HUES6 (cell line): ENCODE results near the gene ZNF280B.

ENCODE experiments used
- H3K27ac ChIP-seq: 2 replicates; pipeline ENCODE4 v1.7.0; 2013; ENCODE audit warnings: low read depth, mild to moderate bottlenecking, low read length, inconsistent platforms
- H3K27me3 ChIP-seq: 2 replicates; pipeline ENCODE4 v1.6.1; 2013; ENCODE audit warnings: low read length; ENCODE audit not compliant: control insufficient read depth, insufficient read depth
- H3K36me3 ChIP-seq: 2 replicates; pipeline ENCODE4 v1.6.1; 2013; ENCODE audit warnings: low read length; ENCODE audit not compliant: control insufficient read depth, insufficient read depth
- H3K4me1 ChIP-seq: 2 replicates; pipeline ENCODE4 v1.6.1; 2013; ENCODE audit warnings: low read length; ENCODE audit not compliant: control insufficient read depth, insufficient read depth
- H3K4me3 ChIP-seq: 2 replicates; pipeline ENCODE4 v1.5.1; 2013; ENCODE audit warnings: low read depth, low read length
- H3K9ac ChIP-seq: one replicate; pipeline ENCODE4 v1.6.1; 2013; ENCODE audit warnings: mild to moderate bottlenecking, low read length
- H3K9me3 ChIP-seq: 2 replicates; pipeline ENCODE4 v1.6.1; 2013; ENCODE audit warnings: low read depth, low read length; ENCODE audit not compliant: control insufficient read depth, insufficient read depth

Gene ZNF280B

DNA sequence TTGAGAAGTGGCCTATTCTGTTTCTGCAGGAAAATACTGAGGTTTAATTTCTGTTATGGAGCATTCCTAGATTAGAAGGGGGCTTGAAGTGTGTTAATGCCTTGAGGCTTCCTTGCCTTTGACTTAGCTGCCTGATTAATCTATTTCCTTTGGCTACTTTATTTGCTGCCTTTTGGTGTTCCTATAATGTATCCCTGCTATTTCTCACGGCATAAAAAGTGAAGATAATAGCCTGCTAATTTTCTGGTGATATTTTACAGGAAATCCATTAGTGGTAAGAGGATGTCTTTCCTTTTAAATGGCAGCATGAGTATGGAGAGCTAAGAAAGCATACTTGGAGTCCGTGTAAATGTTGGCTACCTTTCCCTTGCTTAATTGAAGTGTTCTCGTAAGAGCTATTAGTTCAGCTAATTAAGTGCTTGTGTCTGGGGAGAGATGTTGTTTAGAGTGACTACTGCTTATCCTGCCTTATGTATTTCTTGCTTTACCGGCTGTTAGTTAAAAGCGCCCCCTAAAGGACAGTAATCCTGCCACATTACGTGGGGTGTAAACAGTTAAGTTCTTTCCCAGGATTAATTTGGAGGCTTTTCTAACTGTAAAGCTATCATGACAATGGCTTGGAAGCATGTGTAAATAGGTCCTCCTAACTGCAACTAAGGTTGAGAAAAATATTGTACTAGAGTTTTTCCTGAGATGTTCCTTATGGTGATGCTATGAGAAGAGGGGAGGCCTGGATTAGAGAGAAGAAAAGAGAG is 45.6 kb downstream of the ZNF280B start:
- H3K9me3 ChIP-seq = peaks cover 28% of the 10 kb centered on the region
- H3K9ac ChIP-seq = no peak overlapping the region
- H3K27ac ChIP-seq = no peak overlapping the region
- peaks cover 70% of the 10 kb centered on the region for H3K27me3 ChIP-seq
- H3K4me3 ChIP-seq = no peak overlapping the region
- no peaks in the 10 kb centered on the region for H3K4me1 ChIP-seq
- no peaks in the 10 kb centered on the region for H3K36me3 ChIP-seq

DNA sequence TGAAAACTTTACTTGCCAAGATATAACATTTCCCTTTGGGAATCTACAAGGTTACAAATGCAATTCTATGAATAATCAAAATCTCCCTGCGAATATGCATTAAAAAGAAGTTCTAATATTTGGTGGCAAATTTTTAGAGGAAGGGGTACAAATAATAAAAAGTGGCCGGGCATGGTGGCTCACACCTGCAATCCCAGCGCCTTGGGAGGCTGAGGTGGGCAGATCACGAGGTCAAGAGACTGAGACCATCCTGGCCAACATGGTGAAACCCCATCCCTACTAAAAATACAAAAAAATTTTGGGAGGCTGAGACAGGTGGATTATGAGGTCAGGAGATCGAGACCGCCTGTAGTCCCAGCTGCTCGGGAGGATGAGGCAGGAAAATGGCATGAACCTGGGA is 47.0 kb downstream of the ZNF280B start:
- H3K27me3 ChIP-seq = peaks cover 82% of the 10 kb centered on the region

DNA sequence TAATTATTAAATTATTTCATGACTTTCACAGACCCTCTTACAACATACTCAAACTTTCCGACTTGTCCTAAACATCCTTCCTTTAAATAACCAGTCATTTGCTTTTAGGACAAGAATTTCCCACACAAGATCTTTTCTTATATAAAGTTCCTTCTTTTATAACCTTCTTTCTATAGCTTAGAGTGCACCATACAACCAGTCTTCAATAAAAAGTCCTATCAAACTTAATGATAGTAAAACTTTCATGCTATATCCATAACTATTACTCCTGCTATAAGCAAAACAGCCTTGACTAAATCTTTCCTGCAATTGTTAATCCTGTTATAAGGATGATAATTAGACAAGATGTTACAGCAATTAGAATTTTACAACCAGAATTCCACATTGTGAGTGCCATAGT is 47.4 kb downstream of the ZNF280B start:
- Histone ChIP-seq H3K4me3 (no peak overlapping the region), H3K9me3 (peaks cover 36% of the 10 kb centered on the region), H3K36me3 (no peaks in the 10 kb centered on the region), H3K27me3 (peaks cover 82% of the 10 kb centered on the region), H3K27ac (no peak overlapping the region), H3K9ac (no peak overlapping the region), H3K4me1 (no peaks in the 10 kb centered on the region)

More for the DNA sequence above, 47.0 kb downstream of the ZNF280B start:
- Histone ChIP-seq H3K9ac (no peak overlapping the region), H3K4me1 (no peaks in the 10 kb centered on the region), H3K27ac (no peak overlapping the region), H3K36me3 (no peaks in the 10 kb centered on the region), H3K4me3 (no peak overlapping the region), H3K9me3 (peaks cover 36% of the 10 kb centered on the region)

DNA sequence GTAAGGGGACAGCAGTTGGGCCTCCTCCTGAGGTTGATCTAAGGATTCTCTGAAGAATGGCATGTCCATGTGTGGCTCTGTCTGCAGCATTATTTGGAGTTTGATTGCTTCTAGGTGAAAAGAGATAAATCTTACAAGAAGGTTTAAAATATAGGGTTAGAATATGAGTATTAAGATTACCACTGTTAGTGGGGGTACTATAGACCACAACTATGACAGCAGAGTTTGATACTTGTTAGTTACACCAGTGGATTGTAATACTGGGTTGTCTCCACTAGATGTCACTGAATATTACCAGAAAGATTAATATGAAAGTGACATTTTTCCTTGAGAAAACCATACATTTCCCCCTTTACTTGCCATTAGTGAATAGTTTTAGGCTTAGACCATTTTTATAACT is 47.9 kb downstream of the ZNF280B start:
- Histone ChIP-seq H3K4me1 (no peaks in the 10 kb centered on the region), H3K9me3 (peaks cover 36% of the 10 kb centered on the region), H3K27ac (no peak overlapping the region), H3K27me3 (peaks cover 82% of the 10 kb centered on the region), H3K4me3 (no peak overlapping the region), H3K36me3 (no peaks in the 10 kb centered on the region), H3K9ac (no peak overlapping the region)

DNA sequence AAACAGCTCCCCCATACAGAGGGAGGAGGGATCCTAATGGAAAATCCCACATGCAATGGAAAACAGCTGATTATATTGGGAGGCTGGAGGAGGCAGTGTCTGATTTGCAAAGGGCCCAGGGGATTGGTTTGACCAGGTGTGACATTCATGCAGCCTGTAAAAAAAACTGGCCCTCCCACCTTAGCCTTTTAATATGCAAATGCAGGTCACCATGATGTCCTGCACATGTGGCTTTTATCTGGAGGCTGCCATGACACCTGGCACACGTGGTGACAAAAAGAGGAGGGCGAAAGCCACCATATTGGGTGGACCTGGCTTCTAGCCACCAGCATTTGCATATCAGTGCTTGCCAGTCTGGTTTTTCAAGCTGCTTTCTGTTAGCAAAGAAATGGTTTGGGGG is 48.5 kb downstream of the ZNF280B start:
- H3K4me3 ChIP-seq = no peak overlapping the region
- H3K4me1 ChIP-seq = no peaks in the 10 kb centered on the region
- H3K9me3 ChIP-seq = peaks cover 36% of the 10 kb centered on the region
- H3K36me3 ChIP-seq = no peaks in the 10 kb centered on the region
- H3K9ac ChIP-seq = no peak overlapping the region
- H3K27ac ChIP-seq = no peak overlapping the region
- peaks cover 83% of the 10 kb centered on the region for H3K27me3 ChIP-seq

DNA sequence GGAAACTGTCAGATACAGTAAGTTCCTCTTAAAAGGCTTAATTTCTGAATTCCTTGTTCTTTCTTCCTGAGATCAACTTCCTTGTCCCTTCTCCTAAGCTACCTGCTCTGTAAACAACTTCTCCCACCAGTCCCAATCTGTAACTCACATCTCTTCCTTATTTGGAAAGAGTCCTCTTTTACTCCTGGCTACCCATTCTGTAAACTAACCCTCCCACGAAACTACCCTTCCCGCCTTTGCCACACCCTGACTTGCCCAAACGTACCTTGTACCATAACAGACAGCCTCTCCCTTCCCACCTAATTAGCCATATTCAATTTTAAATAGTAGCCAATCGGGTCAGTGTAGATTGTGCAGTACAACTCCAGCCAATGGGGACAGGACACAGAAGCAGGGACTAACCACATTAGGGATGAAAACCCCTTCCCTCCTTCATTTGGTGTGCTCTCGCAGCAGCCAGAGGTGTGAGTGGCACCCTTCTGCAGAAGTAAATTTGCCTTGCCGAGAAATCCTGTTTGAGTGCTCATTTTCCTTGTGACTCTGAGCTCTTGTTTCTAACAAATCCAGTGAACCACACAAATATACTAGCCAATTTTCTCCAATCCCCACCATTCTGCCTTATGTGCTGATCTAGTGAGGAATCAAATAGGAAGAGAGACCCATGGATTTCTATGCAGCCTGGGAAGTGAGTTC is 49.5 kb downstream of the ZNF280B start:
- peaks cover 42% of the 10 kb centered on the region for H3K9me3 ChIP-seq
- no peaks in the 10 kb centered on the region for H3K36me3 ChIP-seq
- H3K27me3 ChIP-seq = peaks cover 83% of the 10 kb centered on the region
- no peak overlapping the region for H3K27ac ChIP-seq
- no peak overlapping the region for H3K9ac ChIP-seq
- no peak overlapping the region for H3K4me3 ChIP-seq
- no peaks in the 10 kb centered on the region for H3K4me1 ChIP-seq

DNA sequence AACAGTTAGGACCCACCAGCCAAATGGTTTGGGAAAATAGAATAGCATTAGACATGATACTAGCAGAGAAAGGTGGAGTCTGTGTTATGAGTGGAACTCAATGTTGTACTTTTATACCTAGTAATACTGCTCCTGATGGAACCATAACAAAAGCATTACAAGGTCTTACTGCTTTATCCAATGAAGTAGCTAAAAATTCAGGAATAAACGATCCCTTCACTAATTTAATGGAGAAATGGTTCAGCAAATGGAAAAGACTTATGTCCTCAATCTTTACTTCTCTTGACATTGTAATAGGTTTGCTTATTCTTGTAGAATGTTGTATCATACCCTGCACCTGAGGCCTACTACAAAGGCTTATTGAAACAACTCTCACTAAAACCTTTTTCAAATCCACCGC is 50.2 kb downstream of the ZNF280B start:
- no peaks in the 10 kb centered on the region for H3K36me3 ChIP-seq
- no peak overlapping the region for H3K9ac ChIP-seq
- peaks cover 48% of the 10 kb centered on the region for H3K9me3 ChIP-seq
- H3K27me3 ChIP-seq = peaks cover 83% of the 10 kb centered on the region
- H3K4me3 ChIP-seq = no peak overlapping the region
- H3K27ac ChIP-seq = no peak overlapping the region
- no peaks in the 10 kb centered on the region for H3K4me1 ChIP-seq

DNA sequence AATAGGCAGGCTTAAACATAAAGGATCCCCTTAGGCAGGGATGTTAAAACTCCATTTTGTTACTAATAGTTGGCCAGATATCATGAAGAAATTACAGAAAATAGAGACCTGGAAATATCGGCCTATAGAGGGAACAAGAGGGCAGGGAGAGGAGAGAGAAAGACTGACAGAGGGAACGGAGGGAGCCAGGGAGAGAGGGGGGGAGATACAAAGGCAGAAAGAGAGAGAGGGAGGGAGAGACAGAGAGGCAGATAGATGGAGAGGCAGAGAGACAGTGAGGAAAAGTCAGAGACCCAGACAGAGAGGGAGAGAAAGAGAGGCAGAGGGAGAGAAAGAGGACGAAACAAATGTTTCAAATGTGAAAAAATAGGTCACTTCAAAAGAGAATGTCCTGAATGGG is 53.5 kb downstream of the ZNF280B start:
- no peak overlapping the region for H3K4me3 ChIP-seq
- H3K9me3 ChIP-seq = peaks cover 55% of the 10 kb centered on the region
- no peaks in the 10 kb centered on the region for H3K4me1 ChIP-seq
- no peak overlapping the region for H3K9ac ChIP-seq
- peaks cover 91% of the 10 kb centered on the region for H3K27me3 ChIP-seq
- no peaks in the 10 kb centered on the region for H3K36me3 ChIP-seq
- no peak overlapping the region for H3K27ac ChIP-seq

DNA sequence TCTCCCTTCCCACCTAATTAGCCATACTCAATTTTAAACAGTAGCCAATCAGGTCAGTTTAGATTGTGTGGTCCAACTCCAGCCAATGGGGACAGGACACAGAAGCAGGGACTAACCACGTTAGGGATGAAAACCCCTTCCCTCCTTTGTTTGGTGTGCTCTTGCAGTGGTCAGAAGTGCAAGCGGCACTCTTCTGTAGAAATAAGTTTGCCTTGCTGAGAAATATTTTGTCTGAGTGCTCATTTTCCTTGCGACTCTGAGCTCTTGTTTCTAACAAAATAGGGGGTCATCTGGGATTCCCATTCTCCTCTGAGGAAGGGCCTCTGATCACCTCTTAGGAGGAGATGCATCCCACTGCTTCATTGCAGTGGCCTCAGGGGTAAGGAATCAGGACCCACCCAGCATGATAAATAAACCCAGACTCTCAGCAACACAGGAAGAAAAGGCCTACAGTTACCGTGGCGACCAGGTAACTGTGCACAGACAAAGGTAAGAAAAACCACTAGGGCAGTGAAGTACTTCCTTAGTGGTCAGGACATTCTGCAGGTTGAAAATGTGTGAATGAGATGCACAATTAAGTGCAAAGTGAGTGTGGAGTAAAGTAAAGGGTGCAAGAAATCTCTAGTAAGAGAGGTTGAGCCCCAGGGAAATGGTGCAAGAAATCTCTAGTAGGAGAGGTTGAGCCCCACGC is 55.4 kb downstream of the ZNF280B start:
- H3K4me3 ChIP-seq = no peak overlapping the region
- H3K36me3 ChIP-seq = no peaks in the 10 kb centered on the region

DNA sequence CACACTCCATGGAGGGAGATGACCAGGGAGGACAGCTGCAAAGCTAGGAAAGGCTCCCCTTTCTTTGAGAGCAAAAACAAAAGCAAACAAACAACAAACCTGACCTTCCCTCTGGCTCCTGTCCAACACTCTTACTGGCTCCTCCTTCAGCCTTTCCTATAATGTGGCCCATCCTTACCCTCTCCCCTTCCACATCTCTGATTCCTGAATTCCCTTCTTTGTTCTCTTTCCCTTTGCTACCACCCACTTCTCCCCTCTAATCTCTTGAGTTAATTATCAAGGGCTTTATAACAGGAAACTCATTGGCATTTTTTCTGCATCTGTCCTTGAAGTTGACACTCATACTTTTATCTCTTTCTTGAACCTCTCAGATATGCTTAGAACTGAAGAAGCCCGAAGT is 56.3 kb downstream of the ZNF280B start:
- Histone ChIP-seq H3K9me3 (peaks cover 27% of the 10 kb centered on the region), H3K27me3 (peaks cover 100% of the 10 kb centered on the region), H3K4me1 (no peaks in the 10 kb centered on the region), H3K9ac (no peak overlapping the region), H3K36me3 (no peaks in the 10 kb centered on the region), H3K4me3 (no peak overlapping the region), H3K27ac (no peak overlapping the region)

More for the DNA sequence above, 55.4 kb downstream of the ZNF280B start:
- Histone ChIP-seq H3K9me3 (peaks cover 37% of the 10 kb centered on the region), H3K27ac (no peak overlapping the region), H3K27me3 (peaks cover 100% of the 10 kb centered on the region), H3K4me1 (no peaks in the 10 kb centered on the region), H3K9ac (no peak overlapping the region)

DNA sequence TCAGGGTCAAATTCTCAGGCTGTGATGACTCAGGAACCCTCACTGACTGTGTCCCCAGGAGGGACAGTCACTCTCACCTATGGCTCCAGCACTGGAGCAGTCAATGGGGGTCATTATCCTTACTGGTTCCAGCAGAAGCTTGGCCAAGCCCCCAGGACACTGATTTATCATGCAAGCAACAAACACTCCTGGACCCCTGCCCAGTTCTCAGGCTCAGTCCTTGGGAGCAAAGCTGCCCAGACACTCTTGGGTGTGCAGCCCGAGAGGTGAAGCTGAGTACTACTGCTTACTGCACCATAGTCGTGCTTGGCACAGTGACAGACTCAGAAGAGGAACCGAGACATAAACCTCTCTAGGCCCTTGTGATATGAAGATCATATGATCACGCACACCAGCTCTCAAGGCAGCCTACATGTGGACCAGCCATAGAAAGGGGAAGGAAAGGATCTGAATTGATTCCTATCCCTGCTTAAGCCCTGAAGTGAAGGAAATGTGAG is 58.2 kb downstream of the ZNF280B start:
- Histone ChIP-seq H3K4me1 (no peaks in the 10 kb centered on the region), H3K9ac (no peak overlapping the region), H3K27me3 (peaks cover 98% of the 10 kb centered on the region), H3K36me3 (no peaks in the 10 kb centered on the region), H3K27ac (no peak overlapping the region), H3K4me3 (no peak overlapping the region), H3K9me3 (peaks cover 23% of the 10 kb centered on the region)
